CD4-positive, alpha-beta memory T cell (primary cell): ENCODE data around the gene TSNAX. TPM values are rescaled to one million over a fixed set of nuclear protein-coding genes. Genes with fewer than 3 reads are reported as not detected.
"Not testable (repeated sequence)": the region's sequence is repeated elsewhere in the genome, so short reads cannot be mapped to it uniquely, and the experiment has no call there.

Experiments
- CTCF ChIA-PET: fragments of 350-600 bp; sonication (Branson Sonifier 250); formaldehyde crosslinking; loops from one replicate; lab custom pipeline; 2021; ENCODE audit warnings: inconsistent platforms; ENCODE audit not compliant: partially characterized antibody; lab: Charles Lee
- POLR2A ChIA-PET: fragments of 350-600 bp; sonication (Branson Sonifier 250); formaldehyde crosslinking; loops from one replicate; lab custom pipeline; 2021; ENCODE audit not compliant: partially characterized antibody; lab: Charles Lee
- DNase-seq, 5 donors: peaks; one replicate each; pipeline versions ENCODE4 v3.0.0 to v3.0.0-alpha.2; 2020 to 2022; ENCODE audit warnings: mixed read lengths in 1 of 5
- H3K27ac ChIP-seq: one replicate; pipeline ENCODE4 v1.7.0; 2013; ENCODE audit warnings: low read depth, low read length
- H3K27me3 ChIP-seq: 2 replicates; pipeline ENCODE4 v1.7.0; 2013; ENCODE audit warnings: mild to moderate bottlenecking, low read length, moderate library complexity; ENCODE audit not compliant: insufficient read depth
- H3K36me3 ChIP-seq: 2 replicates; pipeline ENCODE4 v1.7.0; 2013; ENCODE audit warnings: mild to moderate bottlenecking, low read length, moderate library complexity; ENCODE audit not compliant: insufficient read depth
- H3K4me1 ChIP-seq: 2 replicates; pipeline ENCODE4 v1.7.0; 2013; ENCODE audit warnings: mild to moderate bottlenecking, low read length, moderate library complexity; ENCODE audit not compliant: insufficient read depth
- H3K4me3 ChIP-seq, 2 donors: one replicate each; pipeline ENCODE4 v1.7.0; 2013; ENCODE audit warnings: low read length in 2 of 2, mild to moderate bottlenecking in 1 of 2
- H3K9me3 ChIP-seq, 2 donors: one replicate each; pipeline ENCODE4 v1.7.0; 2013; ENCODE audit warnings: low read length in 2 of 2, control low read depth in 1 of 2; ENCODE audit not compliant: control insufficient read depth in 1 of 2
- H3K27ac Mint-ChIP-seq, 7 donors: one replicate each; pipeline ENCODE4 v1.8.0; 2020 to 2021; ENCODE audit warnings: mixed read lengths in 7 of 7, mild to moderate bottlenecking in 6 of 7, inconsistent platforms in 3 of 7, moderate library complexity in 3 of 7
- H3K27me3 Mint-ChIP-seq, 2 donors: one replicate each; pipeline ENCODE4 v1.8.0; 2020 to 2021; ENCODE audit warnings: mixed read lengths in 2 of 2
- H3K36me3 Mint-ChIP-seq, 2 donors: one replicate each; pipeline ENCODE4 v1.8.0; 2020 to 2021; ENCODE audit warnings: mixed read lengths in 2 of 2, inconsistent platforms in 1 of 2, mild to moderate bottlenecking in 1 of 2
- H3K4me1 Mint-ChIP-seq, 4 donors: one replicate each; pipeline ENCODE4 v1.8.0; 2020 to 2021; ENCODE audit warnings: mixed read lengths in 4 of 4, mild to moderate bottlenecking in 1 of 4
- H3K4me3 Mint-ChIP-seq, 8 donors: one replicate each; pipeline ENCODE4 v1.8.0; 2020 to 2021; ENCODE audit warnings: mixed read lengths in 8 of 8, mild to moderate bottlenecking in 7 of 8, moderate library complexity in 6 of 8, inconsistent platforms in 3 of 8
- H3K9me3 Mint-ChIP-seq, 8 donors: one replicate each; pipeline ENCODE4 v1.8.0; 2020 to 2021; ENCODE audit warnings: mixed read lengths in 8 of 8, mild to moderate bottlenecking in 5 of 8, inconsistent platforms in 3 of 8, moderate library complexity in 1 of 8
- intact Hi-C: fragments of 100-400 bp; cut with micrococcal nuclease; formaldehyde crosslinking; loops from one replicate; pipeline ENCODE4 v1.15.1; 2023
- polyA plus RNA-seq, 2 donors: library from polyadenylated mRNA; unstranded; fragments of 300-500 nt; fragmentation: Illumina TruSeq; gene quantifications; one replicate each; pipeline ENCODE4 v1.2.3, GENCODE V29; 2021
- total RNA-seq, 2 experiments: library from RNA; stranded (reverse); gene quantifications; one replicate each; pipeline ENCODE4 v1.2.3, GENCODE V29; 2021

The TSNAX gene
- total and polyA plus RNA-seq, 4 experiments from 2014 or later, result 43.5 to 130 (median 67.5) TPM

DNA sequence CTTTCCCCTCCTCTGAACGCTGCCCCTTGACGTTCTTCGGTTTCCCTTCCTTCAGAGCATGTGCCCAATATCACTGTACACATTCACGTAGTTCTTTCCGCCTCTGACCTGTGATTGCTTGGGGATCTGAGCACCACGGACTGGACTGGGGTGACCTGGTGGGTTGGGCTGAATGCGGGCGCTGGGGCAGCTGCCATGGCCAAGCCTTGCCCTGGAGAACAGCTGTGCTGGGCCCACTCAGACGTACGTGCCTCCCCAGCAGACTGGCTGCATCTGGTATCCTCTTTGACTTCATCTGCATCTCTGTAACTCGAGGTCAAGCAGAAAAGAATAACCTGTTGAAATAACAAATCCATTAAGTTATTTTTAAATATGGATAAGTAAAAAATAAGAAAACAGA, 63.0 kb downstream of the TSNAX start:
- intact Hi-C loops, result no loop called here
- Histone ChIP-seq H3K36me3 (no peaks in the 10 kb centered on the region), H3K4me1 (no peaks in the 10 kb centered on the region), H3K27me3 (no peaks in the 10 kb centered on the region), H3K9me3 (no peaks in the 10 kb centered on the region), H3K4me3 (no peak overlapping the region), H3K27ac (no peak overlapping the region)
- POLR2A ChIA-PET, result no interaction called here
- CTCF ChIA-PET, result interaction anchor here (2.0 to 7.5 kb wide), 4 partner anchors 11 to 255 kb away, joined by 5 to 48 read pairs (median 8); no protein-coding TSS in a partner anchor
- H3K36me3 Mint-ChIP-seq, result no peaks in the 10 kb centered on the region
- H3K27me3 Mint-ChIP-seq, result no peaks in the 10 kb centered on the region
- H3K9me3 Mint-ChIP-seq, result no peaks in the 10 kb centered on the region
- H3K4me1 Mint-ChIP-seq, result peaks cover 0 to 6% (median 3%) of the 10 kb centered on the region in 4 donors
- no peak for DNase-seq
- no peak overlapping the region for H3K4me3 Mint-ChIP-seq
- no peak overlapping the region for H3K27ac Mint-ChIP-seq

DNA sequence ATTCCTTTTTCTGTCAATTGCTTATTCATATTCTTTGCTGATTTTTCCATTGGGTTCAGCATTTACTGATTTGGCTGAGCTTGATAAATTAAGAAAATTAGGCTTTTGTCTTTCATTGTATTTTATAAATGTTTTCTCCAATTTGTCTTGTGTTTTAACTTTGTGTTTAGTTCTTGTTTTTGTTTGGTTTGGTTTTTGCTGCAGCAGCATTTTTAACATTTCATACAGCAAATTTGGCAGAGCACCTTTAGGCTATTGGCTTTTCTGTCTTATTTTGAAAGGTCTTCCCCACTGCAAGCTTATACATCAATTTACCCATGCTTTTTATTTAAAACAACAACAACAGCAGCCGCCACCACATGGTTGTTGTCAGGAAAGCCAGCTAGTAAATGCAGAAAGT, 64.3 kb downstream of the TSNAX start:
- ChIA-PET POLR2A (no interaction called here), CTCF (interaction anchor here (0.6 to 7.5 kb wide), 5 partner anchors 10 to 257 kb away, joined by 3 to 48 read pairs (median 8); no protein-coding TSS in a partner anchor)
- intact Hi-C loops, result no loop called here
- Histone ChIP-seq H3K27ac (no peak overlapping the region), H3K36me3 (no peaks in the 10 kb centered on the region), H3K27me3 (no peaks in the 10 kb centered on the region), H3K4me3 (no peak overlapping the region), H3K4me1 (no peaks in the 10 kb centered on the region), H3K9me3 (no peaks in the 10 kb centered on the region)
- peaks cover 0 to 6% (median 3%) of the 10 kb centered on the region in 4 donors for H3K4me1 Mint-ChIP-seq
- H3K27me3 Mint-ChIP-seq, result no peaks in the 10 kb centered on the region
- no peak for DNase-seq
- H3K4me3 Mint-ChIP-seq, result no peak overlapping the region
- H3K36me3 Mint-ChIP-seq, result no peaks in the 10 kb centered on the region
- H3K27ac Mint-ChIP-seq, result no peak overlapping the region
- no peaks in the 10 kb centered on the region for H3K9me3 Mint-ChIP-seq

DNA sequence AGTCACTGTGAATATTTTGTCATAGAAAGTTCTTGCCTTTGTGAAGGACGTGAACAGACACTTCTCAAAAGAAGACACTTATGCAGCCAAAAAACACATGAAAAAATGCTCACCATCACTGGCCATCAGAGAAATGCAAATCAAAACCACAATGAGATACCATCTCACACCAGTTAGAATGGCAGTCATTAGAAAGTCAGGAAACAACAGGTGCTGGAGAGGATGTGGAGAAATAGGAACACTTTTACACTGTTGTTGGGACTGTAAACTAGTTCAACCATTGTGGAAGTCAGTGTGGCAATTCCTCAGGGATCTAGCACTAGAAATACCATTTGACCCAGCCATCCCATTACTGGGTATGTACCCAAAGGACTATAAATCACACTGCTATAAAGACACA, 64.8 kb downstream of the TSNAX start:
- CTCF ChIA-PET, result interaction anchor here (2.3 to 7.5 kb wide), 2 partner anchors 9 to 236 kb away, joined by 8 to 48 read pairs; no protein-coding TSS in a partner anchor
- H3K27ac ChIP-seq, intact Hi-C loops, H3K9me3 Mint-ChIP-seq, H3K4me1 Mint-ChIP-seq, H3K4me3 ChIP-seq, H3K27ac Mint-ChIP-seq, H3K36me3 Mint-ChIP-seq, H3K27me3 ChIP-seq, H3K4me3 Mint-ChIP-seq, H3K9me3 ChIP-seq, H3K27me3 Mint-ChIP-seq, POLR2A ChIA-PET, H3K4me1 ChIP-seq, DNase-seq, H3K36me3 ChIP-seq: not testable (repeated sequence)

DNA sequence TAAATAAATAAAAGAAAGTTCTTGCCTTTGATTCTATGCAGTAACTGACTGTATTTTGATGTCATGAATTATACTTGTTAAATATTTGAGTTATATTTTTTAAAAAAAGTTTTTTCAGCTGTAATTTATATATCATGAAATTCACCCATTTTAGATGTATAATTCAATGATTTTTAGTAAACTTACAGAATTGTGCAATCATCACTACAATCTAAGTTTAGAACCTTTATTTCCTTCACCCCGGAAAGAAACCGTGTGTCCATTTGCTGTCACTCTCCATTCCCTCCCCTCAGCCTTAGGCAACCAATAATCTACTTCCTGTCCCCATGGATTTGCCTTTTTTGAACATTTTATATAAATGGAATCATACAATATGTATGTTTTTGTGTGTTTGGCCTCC, 65.7 kb downstream of the TSNAX start:
- H3K36me3 Mint-ChIP-seq, result no peaks in the 10 kb centered on the region
- CTCF ChIA-PET, result no interaction called here
- no peak for DNase-seq
- H3K4me1 ChIP-seq, result no peaks in the 10 kb centered on the region
- no peaks in the 10 kb centered on the region for H3K9me3 Mint-ChIP-seq
- H3K27ac Mint-ChIP-seq, result no peak overlapping the region
- H3K27ac ChIP-seq, result no peak overlapping the region
- H3K27me3 Mint-ChIP-seq, result no peaks in the 10 kb centered on the region
- no peaks in the 10 kb centered on the region for H3K9me3 ChIP-seq
- no peaks in the 10 kb centered on the region for H3K27me3 ChIP-seq
- POLR2A ChIA-PET, result no interaction called here
- intact Hi-C loops, result no loop called here
- H3K4me1 Mint-ChIP-seq, result peaks cover 0 to 6% (median 3%) of the 10 kb centered on the region in 4 donors
- no peak overlapping the region for H3K4me3 ChIP-seq
- H3K4me3 Mint-ChIP-seq, result no peak overlapping the region
- no peaks in the 10 kb centered on the region for H3K36me3 ChIP-seq

DNA sequence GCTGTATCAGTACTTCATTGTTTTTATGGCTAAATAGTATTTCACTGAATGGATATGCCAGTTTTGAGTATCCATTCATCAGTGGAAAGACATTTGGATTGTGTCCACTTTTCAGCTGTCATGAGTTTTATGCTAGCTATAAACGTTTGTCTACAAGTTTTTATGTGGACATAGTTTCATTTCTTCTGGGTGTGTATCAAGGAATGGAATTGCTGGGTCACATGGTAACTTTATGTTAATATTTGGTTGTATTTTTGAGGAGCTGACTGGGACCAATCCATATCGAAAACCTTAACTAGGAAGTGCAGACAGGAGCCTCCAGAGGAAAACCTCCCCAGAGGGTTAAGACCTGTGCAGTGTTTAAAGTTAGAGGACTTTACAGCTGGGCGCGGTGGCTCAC, 66.3 kb downstream of the TSNAX start:
- Mint-ChIP-seq H3K27me3 (no peaks in the 10 kb centered on the region), H3K4me3 (no peak overlapping the region), H3K4me1 (peaks cover 0 to 6% (median 3%) of the 10 kb centered on the region in 4 donors), H3K36me3 (no peaks in the 10 kb centered on the region), H3K9me3 (no peaks in the 10 kb centered on the region), H3K27ac (no peak overlapping the region)
- no peak overlapping the region for H3K4me3 ChIP-seq
- H3K27ac ChIP-seq, result no peak overlapping the region
- ChIA-PET CTCF (interaction anchor here (1.1 kb wide), 1 partner anchor 9 kb away, joined by 3 read pairs; no protein-coding TSS in a partner anchor), POLR2A (no interaction called here)
- DNase-seq, result no peak
- no peaks in the 10 kb centered on the region for H3K4me1 ChIP-seq
- no peaks in the 10 kb centered on the region for H3K9me3 ChIP-seq
- intact Hi-C loops, result no loop called here
- no peaks in the 10 kb centered on the region for H3K36me3 ChIP-seq
- H3K27me3 ChIP-seq, result no peaks in the 10 kb centered on the region

DNA sequence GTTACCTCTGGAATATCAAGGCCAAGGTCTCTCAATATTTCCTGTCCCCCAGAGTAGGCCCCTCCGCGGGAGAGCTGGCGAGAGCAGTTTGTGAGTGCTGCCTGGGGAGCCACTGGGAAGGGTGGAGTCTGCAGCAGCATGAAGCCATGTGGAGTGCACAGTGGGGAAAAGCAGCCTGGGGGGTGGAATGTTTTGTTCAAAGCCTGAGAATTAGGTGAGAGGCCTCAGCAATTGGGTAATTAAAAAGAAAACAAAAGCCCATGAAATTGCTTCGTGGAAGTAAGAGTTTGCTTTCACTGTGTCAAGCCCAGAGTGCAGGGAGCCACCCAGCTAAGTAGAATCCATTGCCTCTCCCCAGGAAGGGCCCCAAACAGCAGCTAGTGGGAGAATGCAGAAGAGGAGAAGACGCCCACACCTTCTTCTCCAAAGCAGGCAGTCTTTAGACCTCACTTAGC, 67.9 kb downstream of the TSNAX start:
- Mint-ChIP-seq H3K27ac (no peak overlapping the region), H3K4me3 (no peak overlapping the region), H3K4me1 (no peaks in the 10 kb centered on the region), H3K36me3 (no peaks in the 10 kb centered on the region), H3K9me3 (no peaks in the 10 kb centered on the region), H3K27me3 (no peaks in the 10 kb centered on the region)
- H3K4me1 ChIP-seq, result no peaks in the 10 kb centered on the region
- H3K27ac ChIP-seq, result no peak overlapping the region
- DNase-seq, result no peak
- CTCF ChIA-PET, result no interaction called here
- H3K27me3 ChIP-seq, result no peaks in the 10 kb centered on the region
- POLR2A ChIA-PET, result no interaction called here
- intact Hi-C loops, result no loop called here
- no peak overlapping the region for H3K4me3 ChIP-seq
- H3K9me3 ChIP-seq, result no peaks in the 10 kb centered on the region
- H3K36me3 ChIP-seq, result no peaks in the 10 kb centered on the region

DNA sequence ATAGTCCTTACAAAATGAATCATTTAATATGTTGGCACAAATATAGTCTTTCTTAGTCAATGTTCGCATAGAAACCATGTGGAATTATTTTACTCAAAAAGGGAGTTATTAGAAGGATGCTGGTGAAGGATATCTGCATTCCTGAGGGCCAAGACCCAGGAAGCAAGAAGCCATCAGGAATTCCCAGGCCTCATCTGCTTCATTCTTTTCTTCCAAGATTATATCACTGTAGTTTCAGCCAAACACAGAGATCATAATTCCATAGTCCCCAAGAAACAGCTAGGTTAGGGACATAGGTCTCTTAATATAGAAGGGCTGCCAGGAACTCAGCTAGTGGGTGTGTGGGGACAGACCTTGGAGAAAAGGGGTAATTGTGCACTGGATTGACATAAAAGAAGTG, 69.5 kb downstream of the TSNAX start:
- ChIA-PET CTCF (interaction anchor here (0.6 to 9.1 kb wide), 3 partner anchors 10 to 240 kb away, joined by 3 to 146 read pairs (median 3); no protein-coding TSS in a partner anchor), POLR2A (interaction anchor here (1.2 kb wide), 1 partner anchor 177 kb away, joined by 3 read pairs; no protein-coding TSS in a partner anchor)
- Histone ChIP-seq H3K4me1 (no peaks in the 10 kb centered on the region), H3K27me3 (no peaks in the 10 kb centered on the region), H3K27ac (no peak overlapping the region), H3K36me3 (no peaks in the 10 kb centered on the region), H3K9me3 (no peaks in the 10 kb centered on the region), H3K4me3 (no peak overlapping the region)
- no peaks in the 10 kb centered on the region for H3K4me1 Mint-ChIP-seq
- H3K27me3 Mint-ChIP-seq, result no peaks in the 10 kb centered on the region
- no peak overlapping the region for H3K4me3 Mint-ChIP-seq
- H3K36me3 Mint-ChIP-seq, result no peaks in the 10 kb centered on the region
- intact Hi-C loops, result no loop called here
- H3K9me3 Mint-ChIP-seq, result no peaks in the 10 kb centered on the region
- DNase-seq, result no peak
- no peak overlapping the region for H3K27ac Mint-ChIP-seq
